Right atrium auricular region (tissue), 2 donors: ENCODE results near the gene GPR25. TPM values are rescaled to one million over a fixed set of nuclear protein-coding genes. Genes with fewer than 3 reads are reported as not detected.

ENCODE experiments used
- DNase-seq: peaks from one replicate; pipeline ENCODE4 v3.0.0-alpha.2; 2019; ENCODE audit warnings: low spot score
- H3K27ac ChIP-seq, 2 donors: fragments of 200-600 bp; sonication (generic); 1 replicate in 1 of 2; 2 replicates in 1 of 2; pipeline ENCODE4 v1.5.1; 2016 to 2019
- H3K27me3 ChIP-seq, 2 donors: fragments of 200-600 bp; sonication (generic); one replicate each; pipeline versions ENCODE4 v1.5.1 to v1.6.0; 2017 to 2019
- H3K36me3 ChIP-seq: fragments of 200-600 bp; sonication (generic); one replicate; pipeline ENCODE4 v1.5.1; 2016
- H3K4me1 ChIP-seq, 2 donors: fragments of 200-600 bp; sonication (generic); one replicate each; pipeline versions ENCODE4 v1.5.1 to v1.6.0; 2017 to 2019
- H3K4me3 ChIP-seq, 2 donors: fragments of 200-600 bp; sonication (generic); 1 replicate in 1 of 2; 2 replicates in 1 of 2; pipeline ENCODE4 v1.5.1; 2017 to 2019; ENCODE audit warnings: mild to moderate bottlenecking in 1 of 2, moderate library complexity in 1 of 2
- H3K9me3 ChIP-seq, 2 donors: fragments of 200-600 bp; sonication (generic); one replicate each; pipeline ENCODE4 v1.5.1; 2019
- total RNA-seq, 2 donors: library from RNA; depleted of rRNA; stranded (reverse); fragments of >200 nt; gene quantifications; one replicate each; pipeline ENCODE4 v1.1.0, GENCODE V29; 2016
- TF ChIP-seq, protein P1 (sequence below), 2 donors: fragments of 200-600 bp; sonication (generic); IDR thresholded peaks; one replicate each; pipeline ENCODE4 v1.5.1; 2019; ENCODE audit warnings: antibody characterized with exemption in 2 of 2

GPR25 gene
- total RNA-seq, 2 donors from 2014 or later: not detected

- TF ChIP-seq, protein P1, sequence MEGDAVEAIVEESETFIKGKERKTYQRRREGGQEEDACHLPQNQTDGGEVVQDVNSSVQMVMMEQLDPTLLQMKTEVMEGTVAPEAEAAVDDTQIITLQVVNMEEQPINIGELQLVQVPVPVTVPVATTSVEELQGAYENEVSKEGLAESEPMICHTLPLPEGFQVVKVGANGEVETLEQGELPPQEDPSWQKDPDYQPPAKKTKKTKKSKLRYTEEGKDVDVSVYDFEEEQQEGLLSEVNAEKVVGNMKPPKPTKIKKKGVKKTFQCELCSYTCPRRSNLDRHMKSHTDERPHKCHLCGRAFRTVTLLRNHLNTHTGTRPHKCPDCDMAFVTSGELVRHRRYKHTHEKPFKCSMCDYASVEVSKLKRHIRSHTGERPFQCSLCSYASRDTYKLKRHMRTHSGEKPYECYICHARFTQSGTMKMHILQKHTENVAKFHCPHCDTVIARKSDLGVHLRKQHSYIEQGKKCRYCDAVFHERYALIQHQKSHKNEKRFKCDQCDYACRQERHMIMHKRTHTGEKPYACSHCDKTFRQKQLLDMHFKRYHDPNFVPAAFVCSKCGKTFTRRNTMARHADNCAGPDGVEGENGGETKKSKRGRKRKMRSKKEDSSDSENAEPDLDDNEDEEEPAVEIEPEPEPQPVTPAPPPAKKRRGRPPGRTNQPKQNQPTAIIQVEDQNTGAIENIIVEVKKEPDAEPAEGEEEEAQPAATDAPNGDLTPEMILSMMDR (IDR thresholded peaks at IDR 0.05): no peak
- Histone ChIP-seq H3K27me3 (no peaks in the 10 kb centered on the region), H3K9me3 (no peaks in the 10 kb centered on the region), H3K27ac (no peak overlapping the region), H3K4me1 (no peaks in the 10 kb centered on the region), H3K4me3 (no peak overlapping the region), H3K36me3 (no peaks in the 10 kb centered on the region)
- DNase-seq: no peak
These were observed 31.0 kb downstream of the GPR25 start for GRCh38 chr1:200903793-200904192.

DNA sequence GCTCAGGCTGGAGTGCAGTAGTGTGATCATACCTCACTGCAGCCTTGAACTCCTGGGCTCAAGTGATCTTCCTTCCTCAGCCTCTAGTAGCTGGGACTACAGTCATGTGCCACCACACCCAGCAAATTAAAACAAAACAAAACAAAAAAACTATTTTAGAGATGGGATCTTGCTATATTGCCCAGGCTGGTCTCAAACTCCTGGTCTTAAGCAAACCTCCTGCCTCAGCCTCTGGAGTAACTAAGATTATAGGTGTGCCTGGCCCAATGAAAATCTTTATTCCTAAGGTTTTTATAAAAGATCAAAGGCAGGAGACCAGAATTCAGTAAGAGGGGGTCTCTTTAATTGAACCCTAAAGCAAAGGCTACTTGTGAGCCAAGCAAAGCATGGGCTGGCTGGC is 32.0 kb downstream of the GPR25 start:
- no peak overlapping the region for H3K27ac ChIP-seq
- DNase-seq: no peak

DNA sequence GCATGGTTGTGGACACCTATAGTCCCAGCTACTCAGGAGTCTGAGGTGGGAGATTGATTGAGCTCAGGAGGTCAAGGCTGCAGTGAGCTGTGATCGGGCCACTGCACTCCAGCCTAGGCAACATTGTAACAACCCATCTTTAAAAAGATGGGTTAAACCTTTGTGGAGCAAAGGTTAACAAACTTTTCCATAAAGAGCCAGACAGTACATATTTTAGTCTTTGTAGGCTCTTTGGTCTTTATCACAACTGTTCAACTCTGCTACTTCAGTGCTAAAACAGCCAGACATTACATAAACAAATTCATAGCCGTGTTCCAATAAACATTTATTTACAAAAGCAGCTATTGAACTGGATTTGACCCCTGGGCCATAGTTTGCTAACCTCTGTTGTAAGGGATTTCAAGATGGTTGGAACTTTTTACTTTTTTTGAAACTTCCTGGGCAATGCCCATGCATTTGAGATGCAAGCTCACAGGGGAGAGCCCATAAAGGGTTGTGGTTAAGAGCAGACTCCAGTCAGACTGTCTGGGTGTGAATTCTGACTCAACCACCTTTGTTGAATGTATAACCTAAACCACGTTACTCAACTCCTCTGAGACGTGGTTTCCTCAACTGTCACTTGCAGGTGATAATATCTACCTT is 32.8 kb downstream of the GPR25 start:
- no peak overlapping the region for H3K27ac ChIP-seq

More for the DNA sequence above, 32.0 kb downstream of the GPR25 start:
- no peaks in the 10 kb centered on the region for H3K27me3 ChIP-seq
- no peaks in the 10 kb centered on the region for H3K9me3 ChIP-seq
- no peaks in the 10 kb centered on the region for H3K4me1 ChIP-seq
- no peaks in the 10 kb centered on the region for H3K36me3 ChIP-seq
- H3K4me3 ChIP-seq: no peak overlapping the region
- TF ChIP-seq, protein P1 (IDR thresholded peaks at IDR 0.05): no peak

DNA sequence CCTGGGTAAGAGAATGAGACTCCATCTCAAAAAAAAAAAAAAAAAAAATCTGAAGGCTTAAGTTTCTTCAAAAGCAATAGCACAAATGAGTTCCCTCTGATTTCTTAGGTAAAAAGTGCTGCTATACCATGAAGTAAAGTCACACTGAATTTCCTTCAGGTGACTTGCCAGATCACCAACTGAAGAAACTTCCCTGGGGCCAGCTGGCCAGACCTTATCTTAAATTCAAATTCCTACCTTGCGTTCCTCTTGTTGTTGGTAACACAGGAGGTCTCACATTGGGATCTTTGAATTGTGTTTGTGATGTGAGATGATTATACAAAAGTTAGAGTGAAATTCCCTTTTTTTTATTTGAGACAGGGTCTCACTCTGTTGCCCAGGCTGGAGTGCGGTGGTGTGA is 33.7 kb downstream of the GPR25 start:
- H3K9me3 ChIP-seq: no peaks in the 10 kb centered on the region
- no peaks in the 10 kb centered on the region for H3K4me1 ChIP-seq
- TF ChIP-seq, protein P1 (IDR thresholded peaks at IDR 0.05): no peak
- no peak overlapping the region for H3K27ac ChIP-seq
- DNase-seq: no peak
- no peaks in the 10 kb centered on the region for H3K36me3 ChIP-seq
- no peaks in the 10 kb centered on the region for H3K27me3 ChIP-seq
- H3K4me3 ChIP-seq: no peak overlapping the region

More for the DNA sequence above, 32.8 kb downstream of the GPR25 start:
- TF ChIP-seq, protein P1 (IDR thresholded peaks at IDR 0.05): no peak
- no peak for DNase-seq
- no peaks in the 10 kb centered on the region for H3K36me3 ChIP-seq
- no peaks in the 10 kb centered on the region for H3K27me3 ChIP-seq
- H3K9me3 ChIP-seq: no peaks in the 10 kb centered on the region
- no peaks in the 10 kb centered on the region for H3K4me1 ChIP-seq
- no peak overlapping the region for H3K4me3 ChIP-seq

DNA sequence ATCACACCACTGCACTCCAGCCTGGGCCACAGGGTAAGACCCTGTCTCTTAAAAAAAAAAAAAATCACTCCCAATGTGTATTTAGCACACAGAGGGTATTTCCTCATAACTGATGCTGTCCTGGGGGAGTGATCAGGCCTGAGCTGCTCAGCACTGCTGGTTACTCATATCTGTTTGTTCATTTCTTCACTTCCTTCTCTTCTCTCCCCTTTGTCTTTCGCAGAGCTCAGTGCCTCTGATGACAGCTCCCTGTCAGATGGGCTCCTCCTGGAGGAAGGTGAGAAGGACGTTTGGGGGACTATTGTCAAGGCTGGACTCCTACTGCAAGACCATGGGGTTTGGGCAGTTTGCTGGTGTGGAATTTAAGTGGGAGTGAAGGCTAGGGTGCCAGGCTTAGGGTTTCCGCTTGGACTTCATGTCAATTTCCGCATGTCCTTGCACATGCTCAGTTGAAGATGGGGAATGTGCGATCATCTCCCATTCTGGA is 34.9 kb downstream of the GPR25 start:
- Histone ChIP-seq H3K36me3 (no peaks in the 10 kb centered on the region), H3K27me3 (no peaks in the 10 kb centered on the region), H3K27ac (no peak overlapping the region), H3K4me3 (no peak overlapping the region), H3K4me1 (no peaks in the 10 kb centered on the region), H3K9me3 (no peaks in the 10 kb centered on the region)
- TF ChIP-seq, protein P1 (IDR thresholded peaks at IDR 0.05): no peak
- no peak for DNase-seq
